Measurements from ENCODE around the gene R3HDM1. TPM values are rescaled to one million over a fixed set of nuclear protein-coding genes. Genes with fewer than 3 reads are reported as not detected.

R3HDM1 gene
- polyA plus RNA-seq, 2 of the 4 experiments (the other 2 are of a cell fraction): 27.6 to 63.3 TPM

DNA sequence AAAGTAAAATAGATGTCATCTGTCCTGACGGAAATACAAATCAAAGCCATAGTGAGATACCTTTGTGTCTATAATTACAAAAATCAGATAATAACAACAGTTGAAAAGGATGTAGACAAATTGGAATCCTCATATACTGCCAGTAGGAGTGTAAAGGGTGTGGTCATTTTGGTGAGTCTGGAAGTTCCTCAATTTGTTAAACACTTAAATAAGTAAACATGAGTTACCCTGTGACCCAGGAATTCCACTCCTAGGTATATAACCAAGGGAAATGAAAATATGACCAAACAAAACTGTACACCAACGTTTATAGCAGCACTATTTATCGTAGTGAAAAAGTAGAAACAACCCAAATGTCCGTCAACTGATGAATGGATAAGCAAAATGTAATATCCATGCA, 24.0 kb downstream of the R3HDM1 start:
- no peak overlapping the region for H3K4me2 ChIP-seq
- H3K4me1 ChIP-seq: peaks cover 7% of the 10 kb centered on the region; the same call in 2 of the 3 replicates
- no peak for FAIRE-seq
- H3K9me3 ChIP-seq: no peaks in the 10 kb centered on the region
- H3K4me3 ChIP-seq: no peak overlapping the region
- TF ChIP-seq MAZ (IDR thresholded peaks at IDR 0.05; ENCODE audit: borderline replicate concordance, low read depth, low read length) (no peak), ZFP36 (IDR thresholded peaks at IDR 0.05; ENCODE audit: borderline replicate concordance, partially characterized antibody) (no peak), NFE2L2 (conservative IDR thresholded peaks at IDR 0.05; ENCODE audit: low read length) (no peak), CEBPB (IDR thresholded peaks at IDR 0.05) (no peak), POLR2A (IDR thresholded peaks at IDR 0.05; ENCODE audit: low read length) (no peak)
- TF ChIP-seq, protein P1, sequence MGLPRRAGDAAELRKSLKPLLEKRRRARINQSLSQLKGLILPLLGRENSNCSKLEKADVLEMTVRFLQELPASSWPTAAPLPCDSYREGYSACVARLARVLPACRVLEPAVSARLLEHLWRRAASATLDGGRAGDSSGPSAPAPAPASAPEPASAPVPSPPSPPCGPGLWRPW (IDR thresholded peaks at IDR 0.05): no peak
- TF ChIP-seq, protein P2, sequence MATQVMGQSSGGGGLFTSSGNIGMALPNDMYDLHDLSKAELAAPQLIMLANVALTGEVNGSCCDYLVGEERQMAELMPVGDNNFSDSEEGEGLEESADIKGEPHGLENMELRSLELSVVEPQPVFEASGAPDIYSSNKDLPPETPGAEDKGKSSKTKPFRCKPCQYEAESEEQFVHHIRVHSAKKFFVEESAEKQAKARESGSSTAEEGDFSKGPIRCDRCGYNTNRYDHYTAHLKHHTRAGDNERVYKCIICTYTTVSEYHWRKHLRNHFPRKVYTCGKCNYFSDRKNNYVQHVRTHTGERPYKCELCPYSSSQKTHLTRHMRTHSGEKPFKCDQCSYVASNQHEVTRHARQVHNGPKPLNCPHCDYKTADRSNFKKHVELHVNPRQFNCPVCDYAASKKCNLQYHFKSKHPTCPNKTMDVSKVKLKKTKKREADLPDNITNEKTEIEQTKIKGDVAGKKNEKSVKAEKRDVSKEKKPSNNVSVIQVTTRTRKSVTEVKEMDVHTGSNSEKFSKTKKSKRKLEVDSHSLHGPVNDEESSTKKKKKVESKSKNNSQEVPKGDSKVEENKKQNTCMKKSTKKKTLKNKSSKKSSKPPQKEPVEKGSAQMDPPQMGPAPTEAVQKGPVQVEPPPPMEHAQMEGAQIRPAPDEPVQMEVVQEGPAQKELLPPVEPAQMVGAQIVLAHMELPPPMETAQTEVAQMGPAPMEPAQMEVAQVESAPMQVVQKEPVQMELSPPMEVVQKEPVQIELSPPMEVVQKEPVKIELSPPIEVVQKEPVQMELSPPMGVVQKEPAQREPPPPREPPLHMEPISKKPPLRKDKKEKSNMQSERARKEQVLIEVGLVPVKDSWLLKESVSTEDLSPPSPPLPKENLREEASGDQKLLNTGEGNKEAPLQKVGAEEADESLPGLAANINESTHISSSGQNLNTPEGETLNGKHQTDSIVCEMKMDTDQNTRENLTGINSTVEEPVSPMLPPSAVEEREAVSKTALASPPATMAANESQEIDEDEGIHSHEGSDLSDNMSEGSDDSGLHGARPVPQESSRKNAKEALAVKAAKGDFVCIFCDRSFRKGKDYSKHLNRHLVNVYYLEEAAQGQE (IDR thresholded peaks at IDR 0.05): no peak
- H3K27ac ChIP-seq: no peak overlapping the region
- POLR2A ChIA-PET: interaction anchor here (0.7 kb wide), 1 partner anchor 71 kb away, joined by 7 read pairs; no protein-coding TSS in a partner anchor
- DNase-seq (ENCODE audit: low read depth in 1 of 2, low spot score in 1 of 2): no peak
- ATAC-seq: no peak
- CTCF ChIA-PET: no interaction called here
- 73% methylated on average over 4 of the region's 4 CpGs for WGBS (ENCODE audit: missing lambda C conversion rate)

DNA sequence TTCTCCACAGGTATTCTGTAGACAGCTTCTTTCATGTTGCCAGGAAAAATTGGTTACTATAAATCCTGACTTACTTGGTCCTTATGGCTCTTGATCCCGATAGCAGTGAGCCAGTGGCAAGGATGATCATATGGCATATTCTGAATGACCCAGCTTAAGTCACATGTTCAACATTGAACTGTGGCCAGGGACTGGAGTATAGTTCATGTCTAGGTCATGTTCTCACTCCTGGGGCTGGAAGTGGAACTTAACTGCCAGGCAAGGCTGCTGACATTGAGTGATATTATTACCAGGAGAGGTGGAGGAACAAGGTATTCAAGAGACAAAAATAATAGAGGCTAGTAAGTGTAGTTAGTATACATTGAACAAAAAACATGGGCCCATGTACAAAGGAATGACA, 26.2 kb downstream of the R3HDM1 start:
- 100% methylated on average over 1 of the region's 1 CpG for WGBS (ENCODE audit: missing lambda C conversion rate)
- H3K4me1 ChIP-seq: peaks cover 7% of the 10 kb centered on the region; the same call in 2 of the 3 replicates
- H3K9me3 ChIP-seq: no peaks in the 10 kb centered on the region
- POLR2A ChIA-PET: no interaction called here
- CTCF ChIA-PET: interaction anchor here (1.0 kb wide), 1 partner anchor 152 kb away, joined by 3 read pairs; no protein-coding TSS in a partner anchor
- H3K4me2 ChIP-seq: no peak overlapping the region
- ATAC-seq: no peak
- H3K27ac ChIP-seq: no peak overlapping the region
- TF ChIP-seq, protein P1 (IDR thresholded peaks at IDR 0.05): no peak
- TF ChIP-seq HEYL (CRISPR knock-in tag; IDR thresholded peaks at IDR 0.05) (no peak), EHF (CRISPR knock-in tag; IDR thresholded peaks at IDR 0.05) (no peak), CHD2 (IDR thresholded peaks at IDR 0.05; ENCODE audit: low read length, partially characterized antibody) (no peak)
- no peak for FAIRE-seq
- no peak for DNase-seq (ENCODE audit: low read depth in 1 of 2, low spot score in 1 of 2)
- H3K4me3 ChIP-seq: no peak overlapping the region

DNA sequence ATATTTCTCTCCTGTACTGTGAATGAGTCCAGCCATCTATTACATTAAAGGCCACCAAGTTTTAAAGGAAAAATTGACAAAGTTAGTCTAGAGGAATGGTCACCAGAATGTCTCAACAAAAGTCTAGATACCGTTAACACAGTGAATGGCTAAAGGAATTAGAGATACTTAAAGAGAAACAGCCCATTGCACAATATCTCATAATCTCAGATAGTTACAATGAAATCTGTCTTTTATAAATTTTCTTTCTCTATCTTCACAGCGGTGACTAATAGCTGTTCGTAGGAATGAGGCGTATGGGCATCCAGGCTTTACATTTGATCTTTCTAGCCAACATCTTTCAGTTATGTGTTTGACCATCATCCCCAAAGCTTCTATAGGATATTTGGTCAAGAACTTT, 30.6 kb downstream of the R3HDM1 start:
- DNase-seq (ENCODE audit: low read depth in 1 of 2, low spot score in 1 of 2): no peak
- ATAC-seq: no peak
- no peak for FAIRE-seq
- no peak overlapping the region for H3K4me3 ChIP-seq
- H3K4me1 ChIP-seq: peaks cover 13% of the 10 kb centered on the region
- H3K4me2 ChIP-seq: no peak overlapping the region
- ChIA-PET CTCF (interaction anchor here (1.2 kb wide), 1 partner anchor 12 kb away, joined by 4 read pairs; no protein-coding TSS in a partner anchor), POLR2A (no interaction called here)
- H3K9me3 ChIP-seq: no peaks in the 10 kb centered on the region
- 94% methylated on average over 4 of the region's 4 CpGs for WGBS (ENCODE audit: missing lambda C conversion rate)
- TF ChIP-seq GATA3 (IDR thresholded peaks at IDR 0.05; ENCODE audit: borderline replicate concordance) (no peak), RNF2 (IDR thresholded peaks at IDR 0.05; ENCODE audit: borderline replicate concordance, low read depth) (no peak), EHMT2 (IDR thresholded peaks at IDR 0.05; ENCODE audit: low read depth) (no peak), CBX2 (IDR thresholded peaks at IDR 0.05; ENCODE audit: borderline replicate concordance, low read depth) (no peak), POLR2AphosphoS2 (conservative IDR thresholded peaks at IDR 0.05; ENCODE audit: low read length) (no peak), ZNF302 (CRISPR knock-in tag; IDR thresholded peaks at IDR 0.05) (no peak), MYC (IDR thresholded peaks at IDR 0.05; ENCODE audit: borderline replicate concordance, low read length) (no peak), MAZ (IDR thresholded peaks at IDR 0.05; ENCODE audit: borderline replicate concordance, low read depth, low read length) (no peak)
- H3K27ac ChIP-seq: no peak overlapping the region

Data from A549 (cell line).